Endothelial cell of umbilical vein (primary cell): Measurements from ENCODE around the gene REM1. TPM values are rescaled to one million over a fixed set of nuclear protein-coding genes. Genes with fewer than 3 reads are reported as not detected.
"Not testable (repeated sequence)": the region's sequence is repeated elsewhere in the genome, so short reads cannot be mapped to it uniquely, and the experiment has no call there.

ENCODE experiments used
- BruUV-seq: library from RNA; stranded (reverse); fragments of 400-500 nt; replicated peaks from 2 replicates; lab custom pipeline; 2021; lab: Mats Ljungman, UMichigan
- CTCF ChIA-PET: fragments of 300-600, 350-600 bp; sonication (Branson Sonifier 250); formaldehyde crosslinking; loops from one replicate; lab custom pipeline; 2021; ENCODE audit warnings: antibody characterized with exemption, inconsistent platforms; lab: Charles Lee
- POLR2A ChIA-PET: fragments of 300-600, 350-600 bp; sonication (Branson Sonifier 250); formaldehyde crosslinking; loops from one replicate; lab custom pipeline; 2021; ENCODE audit warnings: antibody characterized with exemption, inconsistent platforms; lab: Charles Lee
- DNase-seq: peaks from one replicate; pipeline ENCODE4 v3.0.0-alpha.2; 2011; ENCODE audit warnings: low read depth, low spot score
- FAIRE-seq: peaks from 2 replicates; lab custom pipeline; 2011; peaks lifted over from hg19 to GRCh38; lab: Jason Lieb, UNC
- H2AFZ ChIP-seq: 2 replicates; pipeline ENCODE4 v1.6.0; 2012; ENCODE audit warnings: low read depth, low read length, control low read depth, inconsistent platforms
- H3K27ac ChIP-seq: 2 replicates; pipeline ENCODE4 v1.5.1; 2011; ENCODE audit warnings: low read depth, mild to moderate bottlenecking, control low read depth, low read length, moderate library complexity; ENCODE audit not compliant: insufficient read depth
- H3K27me3 ChIP-seq, 2 experiments: 2 replicates each; pipeline versions ENCODE4 v1.6.0 to v1.6.1; 2011; ENCODE audit warnings: low read length in 2 of 2, mixed read lengths in 1 of 2; ENCODE audit not compliant: control insufficient read depth in 2 of 2, insufficient read depth in 2 of 2
- H3K36me3 ChIP-seq, 2 experiments: 2 replicates in 1 of 2; 3 replicates in 1 of 2; pipeline ENCODE4 v1.5.1; 2011; ENCODE audit warnings: low read length in 2 of 2, mild to moderate bottlenecking in 1 of 2, moderate library complexity in 1 of 2; ENCODE audit not compliant: control insufficient read depth in 2 of 2, insufficient read depth in 2 of 2; ENCODE audit errors: extremely low read depth in 1 of 2
- H3K4me1 ChIP-seq: 3 replicates; pipeline ENCODE4 v1.5.1; 2011; ENCODE audit warnings: mild to moderate bottlenecking, low read length; ENCODE audit not compliant: control insufficient read depth, insufficient read depth; ENCODE audit errors: extremely low read depth
- H3K4me2 ChIP-seq: 2 replicates; pipeline ENCODE4 v1.6.1; 2011; ENCODE audit warnings: low read length, control low read depth, mixed read lengths; ENCODE audit not compliant: insufficient read depth
- H3K4me3 ChIP-seq, 3 experiments: fragments of 200-600 bp in 1 of 3; sonication (generic), shearing (Covaris generic) in 1 of 3; replicated peaks in 1 of 3; 2 replicates each; pipeline ENCODE4 v1.5.1; 2011 to 2016; ENCODE audit warnings: control low read depth in 3 of 3, low read length in 3 of 3, mild to moderate bottlenecking in 2 of 3, inconsistent platforms in 1 of 3, low read depth in 1 of 3, moderate library complexity in 1 of 3; ENCODE audit not compliant: insufficient read depth in 1 of 3
- H3K79me2 ChIP-seq: 2 replicates; pipeline ENCODE4 v1.6.0; 2012; ENCODE audit warnings: low read length, inconsistent platforms; ENCODE audit not compliant: control insufficient read depth, insufficient read depth
- H3K9ac ChIP-seq: replicated peaks from 2 replicates; pipeline ENCODE3; 2011; ENCODE audit warnings: low read length, control low read depth; ENCODE audit not compliant: insufficient read depth; ENCODE audit errors: extremely low read depth
- H3K9me1 ChIP-seq: replicated peaks from 3 replicates; pipeline ENCODE4 v1.6.0; 2011; ENCODE audit warnings: mild to moderate bottlenecking, low read length; ENCODE audit not compliant: control insufficient read depth, insufficient read depth; ENCODE audit errors: extremely low read depth
- H3K9me3 ChIP-seq: replicated peaks from 2 replicates; pipeline ENCODE4 v1.5.1; 2012; ENCODE audit warnings: low read length, inconsistent platforms; ENCODE audit not compliant: control insufficient read depth, insufficient read depth
- H4K20me1 ChIP-seq: replicated peaks from 2 replicates; pipeline ENCODE3; 2011; ENCODE audit warnings: mild to moderate bottlenecking, low read length; ENCODE audit not compliant: control insufficient read depth, insufficient read depth; ENCODE audit errors: extremely low read depth
- CTCF ChIP-seq, 2 donors: IDR thresholded peaks; 1 replicate in 1 of 2; 2 replicates in 1 of 2; pipeline ENCODE4 v1.5.1; 2011; ENCODE audit warnings: low read length in 2 of 2, mild to moderate bottlenecking in 2 of 2, moderate library complexity in 2 of 2, control low read depth in 1 of 2, inconsistent platforms in 1 of 2, low read depth in 1 of 2; ENCODE audit not compliant: insufficient read depth in 1 of 2; ENCODE audit errors: extremely low read depth in 1 of 2
- GATA2 ChIP-seq: IDR thresholded peaks from 2 replicates; pipeline ENCODE4 v1.7.0; 2011; ENCODE audit warnings: low read depth, mild to moderate bottlenecking, moderate library complexity, mixed read lengths, low read length; ENCODE audit not compliant: insufficient read length, insufficient read depth
- dilution Hi-C: fragments of 300-500 bp; cut with MboI; formaldehyde crosslinking; loops from one replicate; pipeline ENCODE4 v1.15.0; 2019; ENCODE audit warnings: low sequenced_read_pairs; ENCODE audit not compliant: extremely low pct_ligation_motif_present
- intact Hi-C: fragments of 100-400 bp; cut with micrococcal nuclease; formaldehyde crosslinking; loops from one replicate; pipeline ENCODE4 v1.10.0; 2022
- polyA plus RNA-seq, 4 experiments: library from polyadenylated mRNA; depleted of rRNA in 3 of 4; stranded (reverse) in 3 of 4; unstranded in 1 of 4; fragments of >200 nt; gene quantifications; 2 replicates each; pipeline versions ENCODE4 v1.2.1 to v1.2.3, GENCODE V29; 2011 to 2012; ENCODE audit warnings: missing spikeins in 1 of 4
- total RNA-seq: library from RNA; stranded (reverse); gene quantifications from 2 replicates; pipeline ENCODE4 v1.2.3, GENCODE V29; 2021

Gene REM1
- total and polyA plus RNA-seq, 2 donors (not counting 3 experiments of a cell fraction or from before 2014, with no cell fraction given) = 0.14 TPM; not detected in 1

GRCh38 chr20:31517373-31517772 lies 42.3 kb downstream of the REM1 start:
- H3K4me2 ChIP-seq = no peak overlapping the region
- intact Hi-C loops (loop anchor here (2.0 kb wide), 1 partner anchor 95 kb away; no protein-coding TSS in a partner anchor), dilution Hi-C loops (no loop called here)
- no TSS peak for BruUV-seq
- FAIRE-seq (peak; percentile 85), DNase-seq (peak; percentile 69)
- no peak overlapping the region for H2AFZ ChIP-seq
- POLR2A ChIA-PET = no interaction called here
- CTCF ChIA-PET = interaction anchor here (0.6 to 1.5 kb wide), 11 partner anchors 13 to 117 kb away, joined by 3 to 10 read pairs (median 3); a partner anchor contains a TSS
- H3K4me3 ChIP-seq = no peak overlapping the region
- TF ChIP-seq GATA2 (no peak), CTCF (IDR thresholded peaks at IDR 0.05; ENCODE audit: extremely low read depth in 1 of 2, insufficient read depth in 1 of 2, low read depth in 1 of 2, low read length in 2 of 2) (peak; percentile 29 to 48)
- H3K4me1 ChIP-seq = peaks cover 25% of the 10 kb centered on the region
- no peaks in the 10 kb centered on the region for H3K27me3 ChIP-seq
- peaks cover 69% of the 10 kb centered on the region for H3K79me2 ChIP-seq
- peaks cover 0 to 5% of the 10 kb centered on the region in 2 experiments for H3K36me3 ChIP-seq
- no peak overlapping the region for H3K27ac ChIP-seq
- H3K9me1 ChIP-seq = no peaks in the 10 kb centered on the region
- H3K9me3 ChIP-seq = no peaks in the 10 kb centered on the region
- H3K9ac ChIP-seq = peak overlapping the region; percentile 6
- no peaks in the 10 kb centered on the region for H4K20me1 ChIP-seq

GRCh38 chr20:31521267-31521666 lies 46.2 kb downstream of the REM1 start:
- peaks cover 81% of the 10 kb centered on the region for H3K79me2 ChIP-seq
- intact Hi-C loops, POLR2A ChIA-PET, H3K27me3 ChIP-seq, H3K9ac ChIP-seq, DNase-seq, H3K9me3 ChIP-seq, FAIRE-seq, H3K9me1 ChIP-seq, dilution Hi-C loops, H3K4me2 ChIP-seq, H3K36me3 ChIP-seq, H3K27ac ChIP-seq, H3K4me3 ChIP-seq, H2AFZ ChIP-seq, BruUV-seq, H4K20me1 ChIP-seq: not testable (repeated sequence)
- CTCF ChIA-PET = interaction anchor here (1.0 to 1.2 kb wide), 5 partner anchors 18 to 92 kb away, joined by 3 to 6 read pairs (median 5); no protein-coding TSS in a partner anchor
- H3K4me1 ChIP-seq = peaks cover 24% of the 10 kb centered on the region
